Measurements from ENCODE around the gene KLF2.

- TF ChIP-seq CTCF (IDR thresholded peaks at IDR 0.05) (no peak), POLR2A (IDR thresholded peaks at IDR 0.05) (no peak)
These were observed 48.5 kb downstream of the KLF2 start for GRCh38 chr19:16373079-16373478.
